NOMO-1 treated with DMSO at 0.1 percent for 48 hours (cell line): Measurements from ENCODE around the gene SLC6A11.

Experiments used
- DNase-seq: peaks from one replicate; lab custom pipeline; 2025; ENCODE audit not compliant: unreplicated experiment; lab: John Stamatoyannopoulos, UW

SLC6A11 gene

DNA sequence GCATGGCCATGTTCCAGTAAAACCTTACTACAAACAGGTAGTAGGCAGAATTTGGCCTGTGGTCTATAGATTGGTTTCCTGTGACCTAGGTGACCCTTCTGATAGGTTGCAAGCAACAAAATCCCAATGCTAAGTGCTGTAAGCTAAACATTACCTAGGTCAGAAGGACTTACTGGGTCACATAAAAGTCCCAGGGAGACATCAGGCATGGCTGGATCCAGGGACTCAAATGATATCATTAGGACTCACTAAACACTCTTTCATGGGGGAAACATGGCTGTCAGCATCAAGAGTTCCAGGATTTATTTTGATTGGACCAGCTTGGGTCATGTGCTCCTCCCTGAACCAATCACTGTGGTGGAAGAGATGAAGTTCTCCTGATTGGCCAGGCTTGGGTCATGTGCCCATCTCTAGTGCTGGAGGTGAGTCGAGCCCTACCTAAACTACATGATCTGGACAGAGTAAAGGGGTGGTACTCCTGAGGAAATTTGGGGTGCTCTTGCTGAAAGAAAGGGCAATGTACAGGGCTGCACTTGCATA is 159.7 kb downstream of the SLC6A11 start:
- no peak for DNase-seq

DNA sequence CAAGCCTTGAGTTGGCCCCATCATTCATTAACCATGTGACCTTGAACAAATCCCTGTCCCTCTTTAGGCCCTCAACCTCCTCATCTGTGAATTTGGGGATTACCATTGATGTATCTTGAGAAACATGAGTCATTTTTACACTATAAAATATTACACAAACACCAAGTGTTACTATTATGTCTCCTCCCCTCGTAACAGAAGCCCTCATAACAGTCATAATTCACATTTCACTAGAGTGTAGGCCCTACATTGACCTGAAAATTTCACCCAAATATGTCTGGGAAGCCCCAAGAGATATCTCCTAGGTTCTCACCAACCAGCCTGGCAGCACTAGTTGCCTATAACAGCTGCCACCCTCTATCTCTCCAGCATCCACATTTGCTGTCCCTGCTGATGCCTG is 160.7 kb downstream of the SLC6A11 start:
- DNase-seq = no peak

GRCh38 chr3:10977892-10978510 is 162.0 kb downstream of the SLC6A11 start:
- no peak for DNase-seq

GRCh38 chr3:10978956-10979355 is 162.9 kb downstream of the SLC6A11 start:
- DNase-seq = no peak

DNA sequence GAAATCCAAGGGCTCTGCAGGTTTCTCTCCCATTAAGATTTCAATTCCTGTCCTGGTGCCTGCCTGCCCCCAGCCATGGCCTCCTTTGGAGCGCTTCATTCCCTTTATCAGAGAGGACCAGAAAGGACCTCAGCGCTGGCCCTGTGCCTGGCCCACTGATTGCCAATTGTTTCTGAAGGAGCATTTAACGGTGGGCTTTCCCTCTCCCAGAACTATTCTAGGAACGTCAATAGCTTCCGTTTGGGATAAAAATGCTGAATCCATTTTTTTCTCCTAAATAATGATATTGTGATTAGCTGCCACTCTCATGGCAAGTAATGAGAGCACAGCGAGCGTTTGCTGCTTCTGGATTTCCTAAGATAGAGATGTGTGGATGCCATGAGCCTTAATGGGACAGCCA is 164.3 kb downstream of the SLC6A11 start:
- DNase-seq = no peak

GRCh38 chr3:10981031-10981430 is 165.0 kb downstream of the SLC6A11 start:
- no peak for DNase-seq

- no peak for DNase-seq
Measured at GRCh38 chr3:10981961-10982360, 165.9 kb downstream of the SLC6A11 start.

- DNase-seq = no peak
Measured at GRCh38 chr3:10982782-10983181, 166.8 kb downstream of the SLC6A11 start.

- DNase-seq = peak; percentile 1
Measured at GRCh38 chr3:10983219-10983916, 167.3 kb downstream of the SLC6A11 start.

DNA sequence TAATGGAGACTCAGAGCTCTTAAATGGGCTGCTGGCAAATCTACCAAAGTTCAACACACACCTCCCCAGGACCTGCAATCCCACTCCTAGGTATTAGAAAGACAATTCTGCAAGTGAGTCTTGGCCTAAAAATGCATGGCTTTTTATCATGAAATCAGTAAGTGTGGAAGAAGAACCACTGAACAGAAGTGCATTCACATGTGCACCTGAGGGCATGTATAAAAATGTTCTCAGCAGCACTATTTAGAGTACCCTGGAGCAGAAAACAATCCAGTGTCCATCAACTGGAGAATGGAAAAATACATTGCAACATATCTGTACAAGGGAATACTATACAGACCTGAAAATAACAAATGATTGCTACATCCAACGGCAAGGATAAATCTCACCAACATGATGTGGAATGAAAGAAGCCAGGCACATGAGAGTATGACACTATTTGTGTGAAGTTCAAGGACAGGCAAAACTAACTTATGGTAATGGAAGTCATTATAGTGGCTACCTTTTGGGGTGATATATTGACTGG is 168.4 kb downstream of the SLC6A11 start:
- no peak for DNase-seq

DNA sequence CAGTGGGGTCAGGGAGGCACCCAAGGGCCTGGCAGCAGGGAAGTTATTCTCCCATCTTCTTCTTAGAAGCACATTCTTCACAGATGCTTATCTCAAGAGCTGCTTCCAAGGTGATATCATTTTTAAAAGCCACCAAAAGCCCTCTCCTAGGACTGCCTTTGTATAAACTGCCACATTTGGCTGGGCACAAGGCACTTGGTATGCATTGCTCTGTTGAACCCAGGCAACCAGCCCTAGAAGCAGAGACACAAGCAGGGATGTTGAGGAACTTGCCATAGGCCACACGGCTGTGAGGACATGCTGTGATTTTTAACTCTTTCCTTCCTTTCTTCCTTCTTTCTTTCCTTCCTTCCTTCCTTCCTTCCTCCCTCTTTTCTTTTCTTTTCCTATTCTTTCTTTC is 169.2 kb downstream of the SLC6A11 start:
- no peak for DNase-seq

GRCh38 chr3:10986592-10986991 is 170.6 kb downstream of the SLC6A11 start:
- DNase-seq = no peak

- DNase-seq = no peak
Measured at GRCh38 chr3:10988001-10988665, 172.1 kb downstream of the SLC6A11 start.

DNA sequence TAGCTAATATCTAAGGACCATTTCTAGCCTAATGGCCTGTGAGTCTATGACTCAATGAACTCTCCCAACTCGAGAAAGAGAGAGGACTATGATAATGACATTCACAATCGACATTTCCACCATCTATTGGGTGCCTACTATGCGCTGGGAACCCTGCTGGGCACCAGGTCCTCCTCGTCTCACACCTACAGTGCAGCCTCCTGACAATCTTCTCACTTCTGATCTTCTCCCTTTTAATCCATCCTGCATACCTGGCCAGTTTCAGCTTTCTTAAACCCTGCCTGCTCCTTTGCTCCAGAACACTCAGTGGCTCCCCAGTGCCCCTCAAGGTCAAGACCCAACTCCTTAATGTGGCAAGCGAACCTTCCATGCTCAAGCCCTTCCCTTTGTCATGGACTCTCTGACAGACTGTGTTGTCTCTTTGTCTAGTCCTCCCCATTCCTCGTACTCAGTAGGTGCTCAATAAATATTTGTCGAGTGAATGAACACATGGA is 173.0 kb downstream of the SLC6A11 start:
- no peak for DNase-seq
